GM18909 (cell line): ENCODE data around the gene SMCHD1.
"Not testable (repeated sequence)": the region's sequence is repeated elsewhere in the genome, so short reads cannot be mapped to it uniquely, and the experiment has no call there.

Source experiments
- ATAC-seq: cut with Tn5 transposase; IDR thresholded peaks from one replicate; pipeline ENCODE4 v1.9.1; 2021; ENCODE audit warnings: mild to moderate bottlenecking; ENCODE audit not compliant: unreplicated experiment, poor library complexity

Gene SMCHD1

DNA sequence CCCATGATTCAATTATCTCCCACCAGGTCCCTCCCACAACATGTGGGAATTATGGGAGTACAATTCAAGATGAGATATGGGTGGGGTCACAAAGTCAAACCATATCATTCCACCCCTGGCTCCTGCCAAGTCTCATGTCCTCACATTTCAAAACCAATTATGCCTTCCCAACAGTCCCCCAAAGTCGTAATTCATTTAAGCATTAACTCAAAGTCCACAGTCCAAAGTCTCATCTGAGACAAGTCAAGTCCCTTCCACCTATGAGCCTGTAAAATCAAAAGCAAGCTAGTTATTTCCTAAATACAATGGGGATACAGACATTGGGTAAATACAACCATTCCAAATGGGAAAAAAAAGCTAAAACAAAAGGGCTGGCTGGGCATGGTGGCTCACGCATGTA is 153.1 kb downstream of the SMCHD1 start:
- ATAC-seq: not testable (repeated sequence)

DNA sequence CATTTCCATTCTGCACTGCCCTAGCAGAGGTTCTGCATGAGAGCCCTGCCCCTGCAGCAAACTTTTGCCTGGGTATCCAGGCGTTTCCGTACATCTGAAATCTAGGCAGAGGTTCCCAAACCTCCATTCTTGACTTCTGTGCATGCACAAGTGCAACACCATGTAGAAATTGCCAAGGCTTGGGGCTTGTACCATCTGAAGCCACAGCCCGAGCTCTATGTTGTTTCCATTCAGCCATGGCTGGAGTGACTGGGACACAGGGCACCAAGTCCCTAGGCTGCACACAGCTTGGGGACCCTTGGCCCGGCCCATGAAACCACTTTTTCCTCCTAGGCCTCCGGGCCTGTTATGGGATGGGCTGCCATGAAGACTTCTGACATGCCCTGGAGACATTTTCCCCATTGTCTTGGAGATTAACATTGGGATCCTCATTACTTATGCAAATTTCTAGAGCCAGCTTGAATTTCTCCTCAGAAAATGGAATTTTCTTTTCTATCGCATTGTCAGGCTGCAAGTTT is 154.2 kb downstream of the SMCHD1 start:
- ATAC-seq: not testable (repeated sequence)

DNA sequence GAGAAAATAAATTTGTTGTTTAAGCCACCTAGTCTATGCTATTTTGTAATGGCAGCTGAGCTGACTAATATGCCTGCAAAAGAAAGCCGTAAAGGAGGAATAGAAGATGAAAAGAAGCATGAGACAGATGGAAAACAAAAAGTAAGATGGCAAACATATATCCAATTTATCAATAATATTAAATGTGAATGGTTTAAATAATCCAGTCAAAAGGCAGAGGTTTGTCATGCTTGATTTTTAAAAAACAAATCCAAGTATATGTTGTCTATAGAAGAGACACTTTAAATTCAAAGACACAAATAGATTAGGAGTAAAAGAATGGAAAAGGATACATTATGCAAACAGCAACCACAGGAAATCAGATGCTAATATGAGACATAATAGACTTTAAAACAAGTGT is 155.9 kb downstream of the SMCHD1 start:
- ATAC-seq: no peak

DNA sequence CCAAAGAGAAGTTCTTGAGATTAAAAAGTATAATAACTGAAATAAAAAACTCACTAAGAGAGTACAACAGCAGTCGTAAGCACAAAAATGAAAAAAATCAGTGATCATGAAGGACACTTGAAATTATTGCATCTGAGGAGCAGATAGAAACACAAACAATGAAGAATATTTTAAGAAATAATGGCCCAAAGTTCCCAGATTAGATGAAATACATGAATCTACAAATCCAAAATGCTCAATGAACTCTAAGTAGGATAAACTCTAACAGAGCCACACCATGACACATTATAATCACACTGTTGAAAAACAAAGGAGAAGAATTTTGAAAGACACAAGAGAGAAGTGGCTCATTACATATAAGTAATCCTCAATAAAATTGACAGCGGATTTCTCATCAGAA is 159.4 kb downstream of the SMCHD1 start:
- ATAC-seq: no peak

DNA sequence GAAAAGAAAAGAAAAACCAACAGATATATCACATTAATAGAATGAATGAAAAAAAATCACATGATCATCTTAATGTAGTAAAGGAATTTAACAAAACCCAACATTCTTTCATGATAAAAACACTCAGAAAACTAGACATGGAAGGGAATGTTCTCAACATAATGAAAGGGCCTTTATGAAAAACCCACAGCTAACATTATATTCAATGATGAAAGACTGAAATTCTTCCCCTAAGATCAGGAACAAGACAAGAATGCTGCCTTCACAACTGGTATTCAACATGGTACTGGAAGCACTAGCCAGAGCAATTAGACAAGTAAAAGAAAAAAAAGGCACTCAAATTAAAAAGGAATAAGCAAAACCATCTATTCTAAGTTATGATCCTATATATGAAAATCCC is 162.8 kb downstream of the SMCHD1 start:
- no peak for ATAC-seq

DNA sequence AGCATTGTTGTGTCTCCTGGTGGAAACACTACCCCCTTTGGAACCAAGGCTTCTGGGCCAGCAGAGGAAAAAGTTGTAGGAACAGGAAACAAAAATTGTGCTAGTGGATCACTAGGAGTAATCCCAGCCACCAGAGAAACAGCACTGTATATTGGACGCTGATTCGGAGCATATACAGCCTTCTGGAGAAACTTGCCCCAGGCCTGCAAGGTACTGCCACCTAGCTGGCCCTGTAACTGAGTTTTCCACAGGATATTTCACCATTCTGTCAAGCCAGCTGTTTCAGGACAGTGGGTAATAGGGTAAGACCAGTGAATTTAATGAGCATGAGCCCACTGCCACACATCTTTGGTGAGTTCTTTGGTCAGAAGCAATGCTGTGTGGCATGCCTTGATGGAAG is 166.2 kb downstream of the SMCHD1 start:
- no peak for ATAC-seq

DNA sequence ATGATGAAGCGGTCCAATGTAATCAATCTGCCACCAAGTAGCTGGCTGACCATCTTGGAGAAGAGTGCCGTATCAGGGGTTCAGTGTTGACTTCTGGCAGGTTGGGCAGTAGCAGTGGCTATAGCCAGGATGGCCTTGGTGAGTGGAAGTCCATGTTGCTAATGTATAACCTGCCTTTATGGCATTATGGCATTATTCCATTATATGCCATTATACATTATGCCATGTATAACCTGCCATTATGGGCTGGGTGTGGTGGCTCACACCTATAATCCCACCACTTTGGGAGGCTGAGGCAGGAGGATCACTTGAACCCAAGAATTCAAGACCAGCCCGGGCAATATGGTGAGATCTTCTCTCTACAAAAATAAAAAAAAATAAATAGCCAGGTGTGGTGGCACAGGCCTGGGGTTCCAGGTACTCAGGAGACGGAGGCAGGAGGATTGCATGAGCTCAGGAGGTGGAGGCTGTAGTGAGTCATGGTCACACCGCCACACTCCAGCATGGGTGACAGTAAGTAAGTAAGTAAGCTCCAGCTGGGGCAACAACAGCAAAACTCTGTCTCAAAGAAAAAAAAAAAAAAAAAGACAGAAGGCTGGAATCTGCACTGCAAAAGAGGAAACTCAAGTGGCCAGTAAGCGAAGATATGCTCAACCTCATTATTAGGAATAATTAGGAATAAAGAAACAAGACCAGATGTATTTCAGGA is 166.8 kb downstream of the SMCHD1 start:
- no peak for ATAC-seq

DNA sequence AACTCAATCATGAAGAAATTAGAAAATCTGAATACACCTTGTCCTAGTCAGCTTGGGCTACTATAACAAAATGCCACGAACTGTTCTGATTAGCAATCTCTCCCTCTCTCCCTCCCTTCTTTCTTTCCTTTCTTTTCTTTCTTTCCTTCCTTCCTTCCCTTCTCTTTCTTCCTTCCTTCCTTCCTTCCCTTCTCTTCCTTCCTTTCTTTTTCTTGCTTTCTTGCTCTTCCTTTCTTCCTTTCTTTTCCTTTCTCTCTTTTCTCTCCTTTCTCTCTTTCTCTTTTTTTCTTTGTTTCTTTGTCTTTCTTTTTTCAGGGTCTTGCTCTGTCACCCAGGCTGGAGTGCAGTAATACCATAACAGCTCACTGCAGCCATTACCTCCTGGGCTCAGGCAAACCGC is 167.7 kb downstream of the SMCHD1 start:
- no peak for ATAC-seq

DNA sequence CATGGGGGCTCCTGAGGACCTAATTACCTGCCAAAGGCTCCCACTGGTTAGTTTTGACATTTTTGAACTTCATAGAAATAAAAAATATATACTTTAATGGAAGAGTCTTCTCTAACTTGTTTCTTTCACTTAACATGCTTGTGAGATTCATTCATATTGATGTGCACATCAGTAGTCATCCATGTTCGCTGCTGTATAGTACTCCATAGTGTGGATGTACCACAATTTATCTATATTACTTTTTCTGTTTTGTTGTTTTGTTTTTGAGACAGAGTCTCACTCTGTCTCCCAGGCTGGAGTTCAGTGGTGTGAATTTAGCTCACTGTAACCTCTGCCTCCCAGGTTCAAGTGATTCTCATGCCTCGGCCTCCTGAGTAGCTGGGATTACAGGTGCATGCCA is 168.4 kb downstream of the SMCHD1 start:
- ATAC-seq: no peak

DNA sequence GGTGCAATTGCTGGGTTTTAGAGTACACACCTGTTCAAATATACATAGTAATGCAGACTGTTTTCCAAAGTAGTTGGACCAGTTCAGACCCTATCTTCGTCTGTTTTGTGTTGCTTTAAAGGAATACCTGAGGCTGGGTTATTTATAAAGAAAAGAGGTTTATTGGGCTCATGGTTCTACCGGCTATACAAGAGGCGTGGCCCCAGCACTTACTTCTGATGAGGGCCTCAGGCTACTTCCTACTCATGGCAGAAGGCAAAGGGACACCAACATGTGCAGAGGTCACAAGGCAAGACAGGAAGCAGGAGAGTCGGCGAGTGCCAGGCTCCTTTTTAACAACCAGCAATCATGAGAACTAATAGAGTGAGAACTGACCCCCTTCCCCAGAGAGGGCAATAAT is 169.3 kb downstream of the SMCHD1 start:
- ATAC-seq: no peak

DNA sequence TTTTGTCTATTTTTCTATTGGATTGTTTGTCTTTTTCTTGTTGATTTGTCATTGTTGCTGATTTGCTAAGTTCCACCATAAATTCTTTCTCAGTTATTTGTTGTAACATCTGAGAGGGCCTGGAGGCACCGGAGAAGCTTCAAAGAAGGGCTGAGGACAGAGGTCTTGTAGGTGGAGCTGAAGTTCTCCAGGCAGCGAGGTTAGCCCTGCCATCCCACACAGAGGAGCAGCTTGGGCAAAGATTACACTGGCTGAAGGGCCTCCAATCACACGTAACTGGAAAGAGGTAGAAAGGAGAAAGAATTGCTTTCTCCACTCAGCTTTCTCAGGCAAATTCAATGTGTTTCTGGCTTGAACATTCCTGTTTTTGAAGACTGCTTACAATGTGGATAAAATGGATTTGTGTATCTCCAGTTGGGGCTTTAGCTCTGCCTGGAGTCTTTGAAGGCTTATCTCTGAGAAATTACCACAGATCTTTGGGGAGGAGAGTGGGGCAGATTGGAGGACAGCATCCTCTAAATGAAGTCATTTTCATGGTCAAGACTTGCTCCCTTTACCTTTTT is 170.2 kb downstream of the SMCHD1 start:
- no peak for ATAC-seq

DNA sequence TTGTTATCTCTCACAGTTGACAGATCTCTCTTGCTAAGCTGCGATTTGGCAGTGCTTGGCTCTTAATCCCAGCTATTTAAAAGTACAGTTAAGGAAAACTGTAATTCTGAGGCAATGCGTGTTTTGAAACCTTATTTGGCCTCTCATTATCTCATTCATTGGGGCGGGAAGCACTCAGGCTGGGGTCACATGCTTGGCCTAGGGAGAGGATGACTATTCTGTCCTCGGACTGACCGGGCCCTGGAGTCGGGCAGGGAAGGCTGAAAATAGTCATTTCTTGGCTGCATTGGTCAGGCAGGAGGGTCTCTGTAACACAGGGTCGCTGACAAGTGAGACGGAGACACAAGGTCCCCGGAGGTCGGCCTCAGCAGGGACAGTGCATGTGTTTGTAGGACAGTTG is 171.1 kb downstream of the SMCHD1 start:
- no peak for ATAC-seq

DNA sequence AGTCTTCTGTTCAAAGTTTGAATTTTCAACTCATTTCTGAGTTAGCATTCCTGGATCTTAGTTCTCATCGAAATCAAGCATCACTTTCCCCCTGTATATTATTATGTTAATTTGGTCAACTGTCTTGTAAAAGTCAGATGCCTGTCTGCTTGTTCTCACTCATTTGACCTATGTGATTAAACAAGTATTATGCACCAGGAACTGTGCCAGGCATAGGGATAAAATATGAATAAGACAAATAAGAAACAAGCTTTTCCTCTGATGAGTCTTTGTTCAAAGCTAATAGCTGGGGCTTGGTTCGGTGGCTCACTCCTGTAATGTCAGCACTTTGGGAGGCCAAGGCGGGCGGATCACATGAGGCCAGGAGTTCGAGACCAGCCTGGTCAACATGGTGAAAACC is 171.5 kb downstream of the SMCHD1 start:
- no peak for ATAC-seq

DNA sequence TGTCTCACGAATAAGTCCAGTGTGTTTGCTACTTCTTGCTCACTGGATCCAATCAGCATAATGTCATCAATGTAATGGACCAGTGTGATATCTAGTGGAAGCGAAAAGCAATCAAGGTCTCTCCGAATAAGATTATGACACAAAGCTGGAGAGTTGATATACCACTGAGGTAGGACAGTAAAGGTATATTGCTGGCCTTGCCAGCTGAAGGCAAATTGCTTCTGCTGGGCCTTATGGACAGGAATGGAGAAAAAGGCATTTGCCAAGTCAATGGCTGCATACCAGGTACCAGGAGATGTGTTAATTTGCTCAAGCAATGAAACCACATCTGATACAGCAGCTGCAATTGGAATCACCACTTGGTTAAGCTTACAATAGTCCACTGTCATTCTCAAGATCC is 180.6 kb downstream of the SMCHD1 start:
- ATAC-seq: not testable (repeated sequence)

DNA sequence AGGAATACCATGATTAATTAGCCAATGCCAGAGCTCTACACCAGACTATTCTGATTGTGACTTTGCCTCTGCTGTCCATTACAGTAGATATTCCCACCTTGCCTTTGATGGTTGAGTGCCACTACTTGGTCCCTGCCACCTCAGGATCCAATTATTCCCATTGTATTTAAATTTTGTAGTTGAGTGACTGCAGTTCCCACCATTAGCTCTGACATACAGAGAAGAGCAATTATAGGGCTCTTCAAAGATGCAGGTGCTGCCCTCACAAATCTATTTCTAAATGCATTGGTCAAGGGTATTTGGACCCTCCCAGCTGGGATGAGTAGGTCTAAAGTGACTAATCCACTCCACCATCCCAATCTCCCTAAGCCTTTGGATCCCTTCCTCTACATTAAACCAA is 181.8 kb downstream of the SMCHD1 start:
- ATAC-seq: not testable (repeated sequence)

DNA sequence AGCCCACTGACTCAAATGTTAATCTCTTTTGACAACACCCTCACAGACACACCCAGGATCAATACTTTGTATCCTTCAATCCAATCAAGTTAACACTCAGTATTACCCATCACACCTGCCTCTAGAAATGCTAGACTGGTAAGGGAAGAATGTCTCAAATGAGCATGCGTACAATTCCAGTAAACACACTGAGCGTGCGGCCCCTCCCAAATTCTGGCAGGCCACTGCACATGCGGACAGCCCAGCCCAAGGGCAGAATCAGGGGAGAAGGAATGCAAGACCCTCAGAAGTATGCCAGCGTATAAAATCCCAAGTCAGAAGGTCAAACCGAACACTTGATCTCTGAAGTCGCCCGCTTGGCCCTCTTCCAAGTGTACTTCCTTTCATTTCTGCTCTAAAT is 183.7 kb downstream of the SMCHD1 start:
- no peak for ATAC-seq

DNA sequence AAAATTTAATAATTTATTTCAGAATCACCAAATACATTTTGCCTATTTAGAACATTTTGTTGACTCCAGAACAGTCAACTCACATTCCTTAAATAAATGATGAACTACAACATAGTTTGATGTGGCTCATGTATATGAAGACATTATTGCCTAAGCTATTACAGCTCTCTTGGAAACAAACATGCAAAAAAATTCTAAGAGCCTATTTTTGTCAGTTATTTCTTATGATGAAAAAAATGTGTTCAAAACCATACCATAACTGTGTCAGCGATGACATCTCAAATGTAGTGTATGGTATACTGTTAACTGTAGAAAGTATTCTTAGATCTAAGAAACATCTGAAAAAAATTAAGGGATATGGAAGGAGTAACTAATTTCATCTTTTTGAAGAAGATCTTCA is 185.0 kb downstream of the SMCHD1 start:
- ATAC-seq: no peak

DNA sequence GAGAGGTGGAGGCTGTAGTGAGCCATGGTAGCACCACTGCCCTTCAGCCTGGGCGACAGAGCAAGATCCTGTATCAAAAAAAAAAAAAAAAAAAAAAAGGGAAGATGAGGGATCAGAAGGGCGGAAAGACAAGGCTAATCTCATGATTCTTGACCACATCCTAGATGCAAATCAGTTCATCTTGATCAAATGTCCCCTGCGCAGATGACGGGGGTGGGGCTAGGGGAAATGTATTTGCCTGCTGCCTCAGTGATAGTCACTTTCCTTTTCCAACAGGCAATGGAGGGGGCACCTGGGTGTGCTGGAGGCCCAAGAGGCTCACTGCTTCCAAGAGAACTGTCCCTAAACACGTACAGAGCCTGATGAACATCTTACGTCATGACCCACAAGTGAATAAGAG is 187.6 kb downstream of the SMCHD1 start:
- no peak for ATAC-seq

DNA sequence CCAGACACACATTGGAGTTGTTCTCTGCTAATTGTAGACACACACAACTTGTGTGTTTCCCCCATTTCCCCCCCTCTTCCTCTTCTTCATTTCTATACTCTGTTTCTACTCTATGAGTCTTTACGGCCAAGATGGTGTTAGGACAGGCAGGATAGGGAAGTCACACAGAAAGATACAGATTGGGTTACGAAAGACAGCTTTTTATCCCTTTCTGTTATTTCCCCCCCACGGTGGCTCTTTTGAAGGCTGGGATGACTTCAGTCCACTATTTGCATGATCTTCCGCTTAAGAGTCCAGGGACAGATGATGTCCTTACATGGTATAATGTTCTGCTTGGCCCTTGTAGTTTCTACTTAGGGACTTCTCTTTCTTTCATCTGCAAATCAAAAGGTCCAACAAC is 189.6 kb downstream of the SMCHD1 start:
- ATAC-seq: no peak

DNA sequence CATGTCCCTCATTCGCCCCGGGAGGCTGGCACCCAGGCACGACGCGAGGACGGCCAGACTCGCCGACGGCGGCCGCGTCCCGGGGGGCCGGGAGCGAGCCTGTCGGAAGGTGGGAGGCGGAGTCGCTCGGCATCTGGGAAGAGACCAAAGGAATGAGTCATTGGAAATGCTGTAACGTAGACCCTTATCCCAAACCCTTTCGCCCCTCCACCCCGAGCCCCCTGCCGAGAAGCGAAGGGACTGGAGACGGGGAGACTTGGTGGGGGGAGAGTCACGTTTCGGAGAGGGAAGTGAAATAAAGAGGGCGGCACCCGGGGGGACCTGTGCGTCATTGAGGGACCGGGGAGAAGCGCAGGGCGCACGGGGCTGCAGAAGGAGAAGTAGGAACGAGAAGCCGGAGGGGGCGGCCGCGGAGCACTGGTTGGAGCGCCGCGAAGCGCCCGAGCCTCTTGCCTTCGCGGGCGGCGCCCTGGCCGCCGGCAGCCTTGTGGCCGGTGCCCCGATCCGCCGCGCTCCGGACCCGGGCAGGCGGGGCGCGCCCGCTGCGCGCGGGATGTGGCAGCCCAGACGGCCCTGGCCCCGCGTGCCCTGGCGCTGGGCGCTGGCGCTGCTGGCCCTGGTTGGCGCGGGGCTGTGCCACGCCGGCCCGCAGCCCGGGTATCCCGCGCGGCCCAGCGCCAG is 191.2 kb downstream of the SMCHD1 start, which contains the start of gene EMILIN2:
TSS of gene EMILIN2 (plus strand) at position 371 of the 681 bp plus-strand sequence. CDS start at position 554, 183 bp downstream.
- peak; percentile 60 for ATAC-seq
